ENCODE measurements around the gene ZNF90.
"Not testable (repeated sequence)": the region's sequence is repeated elsewhere in the genome, so short reads cannot be mapped to it uniquely, and the experiment has no call there.

GRCh38 chr19:20118064-20118839 is 40.5 kb downstream of the ZNF90 start:
- not testable (repeated sequence) for TF ChIP-seq POLR2A, CTCF, POLR2AphosphoS5, EP300 (IDR thresholded peaks at IDR 0.05)

Data from upper lobe of left lung (tissue), 4 donors.